ENCODE data around the gene GTF3C1.

DNA sequence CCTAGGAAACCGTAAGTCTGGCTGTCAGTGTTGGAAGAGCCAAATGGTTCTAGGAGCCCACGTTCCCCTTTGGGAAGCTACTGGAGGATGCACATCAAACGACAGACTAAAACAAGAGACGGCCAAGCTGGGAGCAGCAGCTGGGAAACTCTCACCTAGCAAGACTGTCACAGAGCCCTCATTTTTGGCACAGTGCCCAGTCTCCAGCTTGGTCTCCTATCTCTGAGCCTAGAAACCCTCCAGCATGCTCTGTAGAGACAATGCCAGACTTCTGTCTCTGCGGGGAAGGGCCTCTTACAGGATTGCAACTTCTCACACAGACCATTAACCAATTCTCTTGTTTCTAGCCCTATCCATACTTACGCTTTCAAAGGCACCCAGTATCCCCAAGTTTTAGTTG is 23.5 kb downstream of the GTF3C1 start:
- TF ChIP-seq, protein P1, sequence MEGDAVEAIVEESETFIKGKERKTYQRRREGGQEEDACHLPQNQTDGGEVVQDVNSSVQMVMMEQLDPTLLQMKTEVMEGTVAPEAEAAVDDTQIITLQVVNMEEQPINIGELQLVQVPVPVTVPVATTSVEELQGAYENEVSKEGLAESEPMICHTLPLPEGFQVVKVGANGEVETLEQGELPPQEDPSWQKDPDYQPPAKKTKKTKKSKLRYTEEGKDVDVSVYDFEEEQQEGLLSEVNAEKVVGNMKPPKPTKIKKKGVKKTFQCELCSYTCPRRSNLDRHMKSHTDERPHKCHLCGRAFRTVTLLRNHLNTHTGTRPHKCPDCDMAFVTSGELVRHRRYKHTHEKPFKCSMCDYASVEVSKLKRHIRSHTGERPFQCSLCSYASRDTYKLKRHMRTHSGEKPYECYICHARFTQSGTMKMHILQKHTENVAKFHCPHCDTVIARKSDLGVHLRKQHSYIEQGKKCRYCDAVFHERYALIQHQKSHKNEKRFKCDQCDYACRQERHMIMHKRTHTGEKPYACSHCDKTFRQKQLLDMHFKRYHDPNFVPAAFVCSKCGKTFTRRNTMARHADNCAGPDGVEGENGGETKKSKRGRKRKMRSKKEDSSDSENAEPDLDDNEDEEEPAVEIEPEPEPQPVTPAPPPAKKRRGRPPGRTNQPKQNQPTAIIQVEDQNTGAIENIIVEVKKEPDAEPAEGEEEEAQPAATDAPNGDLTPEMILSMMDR (conservative IDR thresholded peaks at IDR 0.05; ENCODE audit: low read depth, low read length): no peak
- no peak for TF ChIP-seq EZH2 (IDR thresholded peaks at IDR 0.05; ENCODE audit: low read length, unreplicated experiment)
